ENCODE measurements around the gene GHDC. TPM values are rescaled to one million over a fixed set of nuclear protein-coding genes. Genes with fewer than 3 reads are reported as not detected.
"Not testable (repeated sequence)": the region's sequence is repeated elsewhere in the genome, so short reads cannot be mapped to it uniquely, and the experiment has no call there.

The GHDC gene
- total RNA-seq, 1 donor from 2014 or later, result 17.5 TPM

DNA sequence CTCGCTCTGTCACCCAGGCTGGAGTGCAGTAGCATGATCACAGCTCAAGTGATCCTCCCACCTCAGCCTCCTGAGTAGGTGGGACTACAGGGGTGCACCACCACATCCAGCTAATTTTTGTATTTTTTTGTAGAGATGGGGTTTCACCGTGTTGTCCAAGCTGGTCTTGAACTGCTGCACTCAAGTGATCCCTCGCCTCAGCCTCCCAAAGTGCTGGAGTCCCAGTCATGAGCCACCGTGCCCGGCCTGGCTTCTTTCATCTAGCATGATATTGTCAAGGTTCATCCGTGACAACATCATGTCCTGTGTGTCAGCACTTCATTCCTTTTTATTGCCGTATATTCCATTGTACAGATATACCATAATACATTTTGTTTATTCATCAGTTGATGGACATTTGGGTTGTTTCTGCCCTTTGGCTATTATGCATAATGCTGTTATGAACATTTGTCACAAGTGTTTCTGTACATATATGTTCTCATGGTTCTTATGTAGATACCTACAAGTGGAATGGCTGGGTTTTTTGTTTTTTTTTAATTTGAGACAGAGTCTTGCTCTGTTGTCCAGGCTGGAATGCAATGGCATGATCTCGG lies 3.4 kb upstream of the GHDC start:
- Mint-ChIP-seq H3K27me3 (no peaks in the 10 kb centered on the region), H3K9me3 (no peaks in the 10 kb centered on the region), H3K27ac (no peak overlapping the region), H3K36me3 (ENCODE audit: low read depth) (peaks cover 29% of the 10 kb centered on the region), H3K4me3 (no peak overlapping the region), H3K4me1 (peaks cover 13% of the 10 kb centered on the region)
- intact Hi-C loops (cut with micrococcal nuclease), result no loop called here
- DNase-seq, result peak; percentile 56

- DNase-seq, result peak; percentile 58
- H3K36me3 Mint-ChIP-seq (ENCODE audit: low read depth), result no peaks in the 10 kb centered on the region
- H3K4me1 Mint-ChIP-seq, result peaks cover 14% of the 10 kb centered on the region
- peak overlapping the region; percentile 84 for H3K27ac Mint-ChIP-seq
- H3K4me3 Mint-ChIP-seq, result peak overlapping the region; percentile 89
- intact Hi-C loops (cut with micrococcal nuclease), result loop anchor here (5.0 kb wide), 1 partner anchor 484 kb away; the partner anchor contains the start of gene PLEKHH3
- H3K27me3 Mint-ChIP-seq, result no peaks in the 10 kb centered on the region
- H3K9me3 Mint-ChIP-seq, result no peaks in the 10 kb centered on the region
These were observed 902 bp downstream of the GHDC start for GRCh38 chr17:42193216-42193968.

DNA sequence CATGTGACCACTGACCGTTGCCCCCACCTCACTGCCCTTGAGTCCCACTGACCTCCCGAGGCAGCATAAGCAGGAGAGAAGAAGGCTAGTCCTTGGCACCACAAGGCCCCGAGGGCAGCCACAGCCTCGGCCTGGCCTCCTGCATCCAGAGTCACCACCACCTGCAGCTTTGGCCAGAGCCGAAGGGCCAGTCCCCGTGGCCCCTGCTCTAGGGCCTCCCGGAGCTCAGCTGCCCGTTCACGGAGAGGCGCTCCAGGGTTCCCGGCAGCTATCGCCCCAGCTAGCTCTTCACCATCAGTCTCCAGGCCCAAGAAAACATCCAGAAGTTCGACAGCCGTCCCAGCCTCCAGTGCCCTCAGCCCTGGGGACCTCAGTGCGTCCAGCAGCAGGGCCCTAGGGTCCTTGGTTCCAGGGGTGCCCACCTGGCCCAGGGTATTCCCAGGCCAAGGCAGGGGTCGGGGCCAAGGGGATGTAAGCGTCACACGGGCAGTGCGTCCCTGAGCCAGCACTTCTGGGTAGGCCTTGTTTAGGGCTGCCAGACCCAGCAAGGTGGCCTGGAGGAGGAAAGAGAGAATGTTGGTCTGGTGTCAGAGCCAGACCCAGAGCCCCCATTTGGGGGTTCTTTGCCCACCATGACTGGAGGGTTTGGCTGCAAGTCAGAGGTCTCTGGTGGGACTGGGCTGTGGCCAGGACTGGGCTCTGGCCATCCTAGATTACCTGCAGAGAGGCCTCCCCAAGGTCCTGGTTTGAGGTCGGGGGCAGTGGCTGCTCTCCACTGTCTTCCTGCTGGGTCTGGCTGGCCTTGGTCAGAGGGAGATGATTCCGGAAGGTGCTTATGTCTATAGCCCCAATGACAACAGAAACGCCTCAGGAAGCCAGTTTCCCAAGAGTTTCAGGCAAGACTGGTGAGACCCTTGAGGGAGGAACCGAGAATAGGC lies 1.8 kb downstream of the GHDC start:
- H3K27me3 Mint-ChIP-seq, result no peaks in the 10 kb centered on the region
- peak overlapping the region; percentile 89 for H3K4me3 Mint-ChIP-seq
- DNase-seq, result peak; percentile 55
- intact Hi-C loops (cut with micrococcal nuclease), result loop anchor here (5.0 kb wide), 1 partner anchor 485 kb away; the partner anchor contains the start of gene PLEKHH3
- no peaks in the 10 kb centered on the region for H3K9me3 Mint-ChIP-seq
- H3K27ac Mint-ChIP-seq, result no peak overlapping the region
- H3K4me1 Mint-ChIP-seq, result peaks cover 14% of the 10 kb centered on the region
- no peaks in the 10 kb centered on the region for H3K36me3 Mint-ChIP-seq (ENCODE audit: low read depth)

DNA sequence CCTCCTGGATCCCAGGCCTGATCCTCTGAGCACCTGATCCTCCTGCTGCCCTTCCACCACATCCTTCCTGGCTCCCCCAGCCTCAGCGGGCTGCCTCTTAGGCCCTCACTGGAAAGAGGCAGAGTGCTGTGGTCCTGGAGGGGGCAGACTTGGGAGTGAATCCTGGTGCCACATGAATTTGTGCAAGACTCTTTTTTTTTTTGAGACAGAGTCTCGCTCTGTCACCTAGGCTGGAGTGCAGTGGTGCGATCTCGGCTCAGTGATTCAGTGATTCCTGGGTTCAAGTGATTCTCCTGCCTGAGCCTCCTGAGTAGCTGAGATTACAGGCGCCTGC lies 3.1 kb downstream of the GHDC start:
- H3K27ac Mint-ChIP-seq, result no peak overlapping the region
- intact Hi-C loops (cut with micrococcal nuclease), result loop anchor here (5.0 kb wide), 1 partner anchor 486 kb away; the partner anchor contains the start of gene PLEKHH3
- no peak overlapping the region for H3K4me3 Mint-ChIP-seq
- H3K36me3 Mint-ChIP-seq (ENCODE audit: low read depth), result no peaks in the 10 kb centered on the region
- no peaks in the 10 kb centered on the region for H3K9me3 Mint-ChIP-seq
- no peak for DNase-seq
- H3K4me1 Mint-ChIP-seq, result peaks cover 14% of the 10 kb centered on the region
- no peaks in the 10 kb centered on the region for H3K27me3 Mint-ChIP-seq

- no peak overlapping the region for H3K27ac Mint-ChIP-seq
- intact Hi-C loops (cut with micrococcal nuclease), result loop anchor here (5.0 kb wide), 1 partner anchor 487 kb away; the partner anchor contains the start of gene PLEKHH3
- no peaks in the 10 kb centered on the region for H3K9me3 Mint-ChIP-seq
- H3K27me3 Mint-ChIP-seq, result no peaks in the 10 kb centered on the region
- H3K4me1 Mint-ChIP-seq, result peaks cover 16% of the 10 kb centered on the region
- H3K4me3 Mint-ChIP-seq, result no peak overlapping the region
- DNase-seq, result peak; percentile 56
- H3K36me3 Mint-ChIP-seq (ENCODE audit: low read depth), result no peaks in the 10 kb centered on the region
These were observed 3.6 kb downstream of the GHDC start for GRCh38 chr17:42190491-42191274.

- no peaks in the 10 kb centered on the region for H3K9me3 Mint-ChIP-seq
- H3K4me3 Mint-ChIP-seq, result no peak overlapping the region
- no peak for DNase-seq
- intact Hi-C loops (cut with micrococcal nuclease), result loop anchor here (10.0 kb wide), 2 partner anchors 125 to 225 kb away; partner anchors contain the start of gene CNP
- H3K27me3 Mint-ChIP-seq, result no peaks in the 10 kb centered on the region
- no peaks in the 10 kb centered on the region for H3K36me3 Mint-ChIP-seq (ENCODE audit: low read depth)
- peaks cover 22% of the 10 kb centered on the region for H3K4me1 Mint-ChIP-seq
- H3K27ac Mint-ChIP-seq, result no peak overlapping the region
These were observed 4.7 kb downstream of the GHDC start for GRCh38 chr17:42189651-42189965.

DNA sequence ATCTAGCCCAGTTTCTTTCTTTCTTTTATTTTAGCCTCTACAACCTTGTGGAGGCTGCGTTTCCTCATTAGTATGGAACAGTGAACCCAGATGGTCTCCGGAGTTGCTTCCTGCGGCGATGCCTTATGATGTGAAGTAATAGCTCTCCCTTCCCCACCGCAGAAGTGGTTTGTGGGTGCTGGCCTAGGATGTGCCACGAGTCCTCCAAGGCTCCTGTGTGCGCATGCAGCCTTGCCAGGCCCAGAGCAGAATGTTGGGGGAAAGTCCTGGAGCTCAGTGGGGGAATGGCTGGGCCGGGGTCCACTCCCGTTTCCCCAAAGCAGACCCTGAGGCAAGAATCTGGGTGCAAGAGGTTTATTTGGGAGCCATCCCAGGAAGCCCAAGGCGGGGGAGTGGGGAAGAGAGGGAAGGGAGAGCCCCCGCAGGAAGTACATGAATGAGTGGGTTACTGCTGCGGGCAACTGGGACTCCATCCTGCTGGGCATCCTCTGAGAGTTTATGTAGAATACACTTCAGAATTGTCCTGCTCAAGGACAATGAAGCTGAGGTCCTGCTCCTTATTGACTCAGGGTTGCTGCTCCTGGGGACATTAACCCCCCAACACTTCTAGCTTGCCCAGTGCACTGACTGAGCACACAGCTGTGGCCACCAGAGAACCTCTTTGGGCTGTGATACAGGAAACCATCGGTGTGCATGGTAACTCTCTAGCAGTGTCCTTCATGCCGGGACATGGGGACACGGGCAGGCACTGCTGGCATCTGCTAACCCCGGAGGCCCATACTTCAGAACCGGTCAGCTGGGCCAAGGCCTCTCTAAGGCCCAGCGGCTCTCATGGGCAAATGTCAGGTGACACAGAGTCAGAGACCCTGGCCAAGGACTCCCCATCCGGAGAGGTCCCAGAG lies 5.3 kb downstream of the GHDC start:
- Mint-ChIP-seq H3K27ac (no peak overlapping the region), H3K36me3 (ENCODE audit: low read depth) (no peaks in the 10 kb centered on the region), H3K4me1 (peaks cover 21% of the 10 kb centered on the region), H3K9me3 (no peaks in the 10 kb centered on the region), H3K27me3 (no peaks in the 10 kb centered on the region), H3K4me3 (no peak overlapping the region)
- peak; percentile 54 for DNase-seq
- intact Hi-C loops (cut with micrococcal nuclease), result loop anchor here (10.0 kb wide), 2 partner anchors 124 to 224 kb away; partner anchors contain the start of gene CNP

DNA sequence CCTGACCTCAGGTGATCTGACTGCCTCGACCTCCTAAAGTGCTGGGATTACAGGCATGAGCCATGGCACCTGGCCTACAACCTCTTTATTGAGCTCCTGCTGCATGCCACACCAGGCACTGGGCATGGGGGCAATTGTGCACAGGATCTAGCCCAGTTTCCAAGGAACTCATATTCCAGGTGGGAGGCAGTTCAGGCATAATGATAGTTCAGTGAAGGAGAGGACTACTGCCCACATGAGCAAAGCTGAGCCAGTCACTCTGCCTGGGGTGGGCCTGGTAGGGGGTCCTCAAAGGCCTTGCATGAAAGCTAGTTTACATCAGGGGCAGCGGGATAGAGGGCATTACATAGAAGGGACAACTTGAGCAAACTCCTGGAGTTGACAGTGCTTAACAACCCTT lies 6.5 kb downstream of the GHDC start:
- Mint-ChIP-seq H3K36me3 (ENCODE audit: low read depth) (no peaks in the 10 kb centered on the region), H3K9me3 (no peaks in the 10 kb centered on the region), H3K4me3 (no peak overlapping the region), H3K27ac (no peak overlapping the region), H3K4me1 (peaks cover 21% of the 10 kb centered on the region), H3K27me3 (no peaks in the 10 kb centered on the region)
- intact Hi-C loops (cut with micrococcal nuclease), result loop anchor here (10.0 kb wide), 2 partner anchors 123 to 223 kb away; partner anchors contain the start of gene CNP
- peak; percentile 56 for DNase-seq

DNA sequence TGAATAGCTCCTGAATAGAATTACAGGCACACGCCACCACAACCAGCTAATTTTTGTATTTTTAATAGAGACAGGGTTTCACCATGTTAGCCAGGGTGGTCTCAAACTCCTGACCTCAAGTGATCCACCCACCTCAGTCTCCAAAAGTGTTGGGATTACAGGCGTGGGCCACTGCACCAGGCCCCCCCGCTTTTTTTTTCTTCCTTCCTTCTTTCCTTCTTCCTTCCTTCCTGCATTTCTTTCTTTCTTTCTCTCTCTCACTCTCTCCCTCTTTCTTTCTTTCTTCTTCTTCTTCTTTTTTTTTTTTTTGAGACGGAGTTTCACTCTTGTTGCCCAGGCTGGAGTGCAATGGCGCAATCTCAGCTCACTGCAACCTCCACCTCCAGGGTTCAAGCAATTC lies 8.1 kb downstream of the GHDC start:
- H3K27ac Mint-ChIP-seq; H3K9me3 Mint-ChIP-seq; DNase-seq; H3K36me3 Mint-ChIP-seq (ENCODE audit: low read depth); H3K27me3 Mint-ChIP-seq: not testable (repeated sequence)
- peaks cover 28% of the 10 kb centered on the region for H3K4me1 Mint-ChIP-seq
- intact Hi-C loops (cut with micrococcal nuclease), result loop anchor here (10.0 kb wide), 2 partner anchors 121 to 221 kb away; partner anchors contain the start of gene CNP
- peak overlapping the region; percentile 22 for H3K4me3 Mint-ChIP-seq

DNA sequence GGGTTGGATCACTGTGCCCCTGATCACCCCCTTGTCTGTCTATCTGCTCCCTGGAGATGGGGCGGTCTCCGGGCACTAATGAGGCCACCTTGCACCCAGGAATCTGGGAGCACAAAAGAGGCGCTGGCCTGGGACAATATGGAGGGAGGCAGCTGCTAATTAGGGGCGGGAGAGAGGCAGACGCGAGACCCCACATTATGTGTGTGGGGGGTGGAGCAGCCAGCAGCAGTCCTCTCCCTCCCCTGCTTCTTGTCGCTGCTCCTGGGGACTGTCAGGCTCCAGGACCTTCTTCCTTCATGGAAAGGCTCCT lies 8.7 kb downstream of the GHDC start:
- no peaks in the 10 kb centered on the region for H3K9me3 Mint-ChIP-seq
- intact Hi-C loops (cut with micrococcal nuclease), result loop anchor here (10.0 kb wide), 2 partner anchors 121 to 221 kb away; partner anchors contain the start of gene CNP
- peak overlapping the region; percentile 51 for H3K27ac Mint-ChIP-seq
- DNase-seq, result no peak
- H3K4me3 Mint-ChIP-seq, result no peak overlapping the region
- no peaks in the 10 kb centered on the region for H3K36me3 Mint-ChIP-seq (ENCODE audit: low read depth)
- H3K27me3 Mint-ChIP-seq, result peaks cover 3% of the 10 kb centered on the region
- peaks cover 28% of the 10 kb centered on the region for H3K4me1 Mint-ChIP-seq

GRCh38 chr17:42184713-42185620 lies 9.3 kb downstream of the GHDC start, which contains the start of gene HCRT:
Gene HCRT, minus strand, starts transcription at chr17:42185452. Its CDS starts 87 bp downstream, at chr17:42185365.
- Mint-ChIP-seq H3K4me3 (peak within 1 kb of the TSS; percentile 89), H3K9me3 (no peaks in the 10 kb centered on the region), H3K27me3 (peaks cover 8% of the 10 kb centered on the region), H3K36me3 (ENCODE audit: low read depth) (no peaks in the 10 kb centered on the region), H3K4me1 (peaks cover 29% of the 10 kb centered on the region), H3K27ac (peak within 1 kb of the TSS; percentile 79)
- intact Hi-C loops (cut with micrococcal nuclease), result loop anchor here (5.0 to 10.0 kb wide), 3 partner anchors 73 to 220 kb away; partner anchors contain the start of genes CNP and DHX58
- no peak for DNase-seq
